GM19193 (cell line): ENCODE data around the gene OR2AE1.

Source experiments
- POLR2A ChIP-seq: IDR thresholded peaks from 4 replicates; pipeline ENCODE4 v1.6.1; 2011; ENCODE audit not compliant: insufficient read depth, insufficient read length; ENCODE audit errors: extremely low read depth

Gene OR2AE1

DNA sequence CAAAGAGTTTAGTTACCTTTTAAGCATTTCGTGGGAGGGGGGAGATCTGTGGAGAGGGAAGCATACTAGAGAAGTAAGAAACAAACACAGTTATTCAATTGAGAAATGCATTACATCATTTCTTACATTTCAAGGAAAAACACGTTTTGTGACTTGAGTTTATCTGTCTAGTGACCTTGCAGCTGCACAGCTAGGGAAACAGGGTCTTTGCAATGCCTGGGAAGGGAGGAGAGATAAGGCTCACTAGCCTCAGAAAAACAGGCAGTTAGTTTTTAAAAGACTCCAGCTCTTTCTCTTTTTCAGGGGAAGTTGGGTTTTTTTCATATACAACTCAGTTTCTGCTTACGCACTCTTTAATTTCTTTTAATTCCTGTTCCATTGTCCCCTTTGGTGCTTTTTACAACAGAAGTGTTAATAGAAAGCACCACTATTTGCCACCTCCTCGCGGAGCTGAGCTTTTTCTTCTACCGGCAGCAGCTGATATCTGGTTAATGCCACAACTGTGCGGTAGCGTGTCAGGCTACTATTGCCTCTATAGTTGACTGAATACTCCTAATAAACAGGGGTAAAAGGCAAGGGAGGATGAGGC, 43.5 kb downstream of the OR2AE1 start:
- TF ChIP-seq POLR2A = no peak

DNA sequence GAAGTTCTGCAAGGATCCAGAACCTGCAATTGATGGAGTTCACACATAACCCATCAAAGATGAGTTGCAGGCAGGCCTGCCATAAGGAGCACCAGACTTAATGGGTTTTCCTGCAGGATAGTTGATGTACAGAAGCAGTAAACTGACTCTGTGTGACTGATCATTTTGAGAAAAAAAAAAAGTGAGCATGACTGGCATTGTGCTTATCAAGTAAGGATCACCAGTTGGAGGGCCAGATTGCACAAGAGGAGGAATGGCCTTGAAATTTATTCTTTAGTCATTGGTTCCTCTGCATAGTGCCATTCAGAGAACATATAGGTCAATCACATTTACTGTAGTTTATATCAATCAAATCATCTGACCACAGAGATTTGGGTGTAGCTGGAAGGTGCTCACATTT, 45.2 kb downstream of the OR2AE1 start:
- TF ChIP-seq POLR2A = no peak

DNA sequence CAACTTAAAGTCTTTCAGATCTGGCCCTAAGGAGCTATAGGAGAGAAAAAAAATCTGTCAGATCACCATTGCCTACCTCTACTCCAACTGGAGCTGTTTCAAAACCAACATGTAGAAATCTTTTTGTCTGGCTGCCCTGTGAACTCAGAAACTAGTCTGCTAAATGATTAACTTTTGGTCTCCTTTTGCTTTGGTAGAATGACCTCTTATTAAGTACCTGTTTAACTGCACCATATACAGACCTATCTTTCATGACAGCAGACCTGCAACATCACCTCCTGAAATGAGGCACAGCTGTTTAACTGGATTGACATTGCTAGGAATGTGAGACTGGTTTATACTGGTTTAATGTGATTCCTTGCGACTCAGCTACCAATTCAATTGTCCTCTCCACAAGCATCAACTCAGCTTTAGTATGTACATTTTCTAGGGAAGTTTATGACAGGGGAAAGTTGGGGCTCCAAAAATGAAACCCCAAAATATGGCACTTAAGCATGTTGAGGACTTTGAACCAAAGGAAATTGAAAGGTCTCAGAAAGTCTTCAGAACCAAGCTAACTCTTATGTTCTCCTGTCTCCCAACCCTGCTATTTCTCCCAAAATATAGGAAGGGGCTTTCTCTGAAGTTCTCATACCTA, 47.2 kb downstream of the OR2AE1 start:
- no peak for TF ChIP-seq POLR2A

DNA sequence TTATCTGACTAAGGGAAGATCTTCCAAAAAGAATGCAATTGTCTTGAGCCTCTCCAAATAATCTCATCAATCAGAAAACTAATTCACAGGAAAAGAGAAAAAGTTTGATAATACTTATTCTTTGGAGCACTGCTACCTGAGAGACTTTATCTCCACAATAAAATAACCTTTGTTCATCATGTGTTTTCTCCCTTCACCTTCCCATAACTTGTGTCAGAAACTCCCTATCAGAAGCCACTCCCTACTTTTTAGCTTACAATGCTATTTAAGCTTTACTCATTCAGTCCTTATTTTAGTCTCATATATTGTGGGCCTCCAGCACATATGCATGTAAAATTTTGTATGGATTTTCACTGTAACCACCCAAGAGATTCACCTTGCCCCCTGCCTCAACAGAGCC, 48.0 kb downstream of the OR2AE1 start:
- no peak for TF ChIP-seq POLR2A

DNA sequence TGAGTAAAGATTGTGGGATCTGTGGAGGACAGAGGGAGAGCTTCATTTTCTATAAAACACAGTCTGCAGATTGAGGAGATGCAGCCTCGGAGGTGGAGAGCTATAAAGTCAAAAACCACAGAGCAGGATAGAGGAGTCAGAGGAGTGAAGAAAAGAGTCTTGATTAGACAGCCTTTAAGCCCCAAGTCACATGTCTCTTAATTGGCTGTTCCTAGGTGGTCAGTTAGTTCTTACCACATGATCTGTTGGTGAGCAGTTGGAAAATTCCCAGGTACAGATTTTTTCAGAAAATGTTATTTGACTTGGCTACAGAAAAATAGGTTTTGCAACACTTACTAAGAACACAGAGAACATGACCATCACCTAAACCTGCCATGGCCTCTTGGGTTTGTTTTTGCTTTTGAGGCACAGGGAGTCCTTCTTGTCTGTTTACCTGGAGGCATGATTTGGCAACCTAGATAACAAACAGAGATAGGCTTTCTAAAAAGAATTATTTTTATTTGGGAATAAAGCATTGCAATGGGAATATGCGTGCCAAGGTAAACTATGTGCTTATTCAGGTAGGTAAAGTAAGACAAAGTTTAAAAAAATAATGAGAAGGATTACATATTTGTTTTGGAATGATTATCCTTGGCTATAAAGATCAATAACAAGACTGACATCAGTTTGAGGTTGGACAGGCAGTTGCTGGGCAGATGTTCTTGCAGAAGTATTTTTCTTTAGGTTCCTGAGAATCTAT, 49.6 kb downstream of the OR2AE1 start:
- no peak for TF ChIP-seq POLR2A
